ENCODE results near the gene CEP78.

The CEP78 gene

DNA sequence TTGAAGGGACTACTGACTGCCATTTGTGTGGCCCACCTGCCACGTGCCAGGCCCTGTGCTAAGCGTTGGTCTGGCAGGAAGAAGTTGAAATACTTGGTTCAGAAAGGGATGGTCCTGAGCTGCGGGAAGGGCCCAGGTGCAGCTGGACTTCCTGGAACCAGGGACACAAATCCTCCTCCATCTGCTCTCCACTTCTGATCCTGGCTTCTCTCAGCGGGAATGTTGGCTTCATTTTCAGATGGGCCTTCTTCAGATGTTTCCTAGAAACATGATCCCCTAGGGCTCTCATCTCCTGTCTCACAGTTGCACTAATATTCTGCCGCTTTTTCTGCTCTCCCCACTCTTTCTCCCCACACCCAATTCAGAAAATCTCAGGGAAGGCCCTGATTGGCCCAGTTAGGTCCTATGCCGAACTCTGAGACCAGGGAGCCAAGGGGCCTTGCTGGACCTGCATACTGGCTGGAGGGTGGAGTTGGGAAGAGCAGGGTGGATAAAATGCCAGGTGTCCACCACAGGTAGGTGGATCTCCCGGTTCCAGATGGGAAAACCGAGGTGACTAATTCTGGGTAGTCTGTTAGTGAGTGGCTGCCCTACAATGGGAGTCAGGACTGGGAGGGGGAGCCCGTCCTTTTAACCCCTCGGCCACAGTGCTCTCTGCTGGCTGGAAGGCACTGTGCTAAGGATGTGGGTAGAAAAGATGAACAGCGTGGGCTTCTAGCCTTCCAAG lies 80.5 kb downstream of the CEP78 start:
- no peaks in the 10 kb centered on the region for H3K9me3 ChIP-seq (ENCODE audit: control insufficient read depth, low read length)
- H3K4me2 ChIP-seq (ENCODE audit: low read length) = no peak overlapping the region
- H3K4me3 ChIP-seq (ENCODE audit: low read depth, low read length) = no peak overlapping the region
- H3K36me3 ChIP-seq (ENCODE audit: control insufficient read depth, insufficient read depth, low read length) = no peaks in the 10 kb centered on the region
- no peaks in the 10 kb centered on the region for H3K27me3 ChIP-seq (ENCODE audit: control insufficient read depth, insufficient read depth, low read length)
- H3K79me2 ChIP-seq = no peaks in the 10 kb centered on the region
- no peak overlapping the region for H2AFZ ChIP-seq
- H3K27ac ChIP-seq = no peak overlapping the region
- H3K4me1 ChIP-seq = no peaks in the 10 kb centered on the region
- TF ChIP-seq, protein P1, sequence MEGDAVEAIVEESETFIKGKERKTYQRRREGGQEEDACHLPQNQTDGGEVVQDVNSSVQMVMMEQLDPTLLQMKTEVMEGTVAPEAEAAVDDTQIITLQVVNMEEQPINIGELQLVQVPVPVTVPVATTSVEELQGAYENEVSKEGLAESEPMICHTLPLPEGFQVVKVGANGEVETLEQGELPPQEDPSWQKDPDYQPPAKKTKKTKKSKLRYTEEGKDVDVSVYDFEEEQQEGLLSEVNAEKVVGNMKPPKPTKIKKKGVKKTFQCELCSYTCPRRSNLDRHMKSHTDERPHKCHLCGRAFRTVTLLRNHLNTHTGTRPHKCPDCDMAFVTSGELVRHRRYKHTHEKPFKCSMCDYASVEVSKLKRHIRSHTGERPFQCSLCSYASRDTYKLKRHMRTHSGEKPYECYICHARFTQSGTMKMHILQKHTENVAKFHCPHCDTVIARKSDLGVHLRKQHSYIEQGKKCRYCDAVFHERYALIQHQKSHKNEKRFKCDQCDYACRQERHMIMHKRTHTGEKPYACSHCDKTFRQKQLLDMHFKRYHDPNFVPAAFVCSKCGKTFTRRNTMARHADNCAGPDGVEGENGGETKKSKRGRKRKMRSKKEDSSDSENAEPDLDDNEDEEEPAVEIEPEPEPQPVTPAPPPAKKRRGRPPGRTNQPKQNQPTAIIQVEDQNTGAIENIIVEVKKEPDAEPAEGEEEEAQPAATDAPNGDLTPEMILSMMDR (IDR thresholded peaks at IDR 0.05) = no peak
- no peak overlapping the region for H3K9ac ChIP-seq

DNA sequence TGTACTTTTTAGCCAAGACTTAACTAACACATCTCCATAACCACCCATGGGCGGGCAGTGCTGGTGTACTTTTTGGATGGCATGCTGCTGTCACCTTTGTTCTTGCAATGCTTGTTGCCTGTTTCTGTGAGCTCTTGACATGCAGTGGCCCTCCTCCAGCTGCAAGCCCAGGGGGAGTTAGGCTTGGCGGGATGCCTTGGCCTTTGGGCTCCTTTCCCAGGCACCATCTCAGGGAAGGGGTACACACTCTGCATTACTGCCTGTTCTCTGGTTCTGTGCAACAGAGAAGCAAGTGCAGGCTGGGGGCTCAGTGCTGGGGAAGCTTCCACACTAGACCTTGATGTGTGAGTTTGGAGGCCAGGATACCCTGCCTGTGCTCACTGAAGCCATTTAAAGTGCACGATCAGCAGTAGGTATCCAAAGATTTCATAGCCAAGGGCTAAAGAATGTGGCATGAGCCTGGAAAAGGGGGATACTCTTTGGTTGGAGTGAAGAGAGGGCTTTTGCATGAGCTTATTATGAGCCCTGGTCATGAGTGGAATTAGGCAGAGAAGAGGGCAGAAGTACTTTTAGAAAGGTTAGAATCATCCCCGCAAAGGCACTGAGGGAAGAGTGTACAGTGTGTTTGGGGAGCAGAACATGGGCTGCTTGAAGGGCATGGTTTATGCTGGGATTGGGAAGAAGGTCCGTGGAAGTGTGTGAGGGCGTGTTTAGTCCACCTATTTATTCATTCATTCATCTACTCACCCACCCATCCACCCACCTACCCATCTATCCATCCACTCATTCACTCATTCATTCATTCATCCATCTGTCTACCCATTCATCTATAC lies 83.5 kb downstream of the CEP78 start:
- TF ChIP-seq, protein P1 (IDR thresholded peaks at IDR 0.05) = no peak
- no peaks in the 10 kb centered on the region for H3K36me3 ChIP-seq (ENCODE audit: control insufficient read depth, insufficient read depth, low read length)
- H3K4me2 ChIP-seq (ENCODE audit: low read length) = no peak overlapping the region
- H3K4me1 ChIP-seq = no peaks in the 10 kb centered on the region
- H2AFZ ChIP-seq = no peak overlapping the region
- H3K9me3 ChIP-seq (ENCODE audit: control insufficient read depth, low read length) = no peaks in the 10 kb centered on the region
- H3K79me2 ChIP-seq = no peaks in the 10 kb centered on the region
- H3K4me3 ChIP-seq (ENCODE audit: low read depth, low read length) = no peak overlapping the region
- H3K27ac ChIP-seq = no peak overlapping the region
- H3K9ac ChIP-seq = no peak overlapping the region
- H3K27me3 ChIP-seq (ENCODE audit: control insufficient read depth, insufficient read depth, low read length) = no peaks in the 10 kb centered on the region

DNA sequence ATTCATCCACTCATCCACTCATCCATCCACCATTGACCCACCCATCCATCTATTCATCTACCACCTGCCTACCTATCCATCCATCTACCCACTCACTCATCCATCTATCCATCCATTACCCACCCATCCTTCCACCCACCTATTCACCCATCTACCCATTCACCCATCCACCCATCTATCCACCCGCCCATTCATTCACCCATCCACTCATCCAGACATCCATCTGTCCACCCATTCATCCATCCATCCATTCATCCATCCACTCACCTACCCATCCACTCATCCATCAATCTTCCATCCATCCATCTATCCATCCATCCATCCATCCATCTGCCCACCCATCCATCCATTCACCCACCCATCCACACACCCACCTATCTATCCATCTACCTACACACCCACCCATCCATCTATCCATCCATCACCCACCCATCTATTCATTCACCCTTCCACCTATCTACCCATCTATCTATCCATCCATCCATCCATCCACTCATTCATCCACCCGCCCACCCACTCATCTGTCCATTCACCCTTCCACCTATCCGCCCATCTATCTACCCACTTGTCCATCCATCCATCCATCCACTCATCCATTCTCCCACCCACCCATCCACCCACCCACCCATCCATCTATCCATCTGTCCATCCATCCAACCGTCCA lies 84.3 kb downstream of the CEP78 start:
- Histone ChIP-seq H3K4me3 (ENCODE audit: low read depth, low read length) (no peak overlapping the region), H3K27ac (no peak overlapping the region), H3K4me1 (no peaks in the 10 kb centered on the region), H3K9me3 (ENCODE audit: control insufficient read depth, low read length) (no peaks in the 10 kb centered on the region), H3K27me3 (ENCODE audit: control insufficient read depth, insufficient read depth, low read length) (no peaks in the 10 kb centered on the region), H3K4me2 (ENCODE audit: low read length) (no peak overlapping the region), H2AFZ (no peak overlapping the region), H3K79me2 (no peaks in the 10 kb centered on the region), H3K36me3 (ENCODE audit: control insufficient read depth, insufficient read depth, low read length) (no peaks in the 10 kb centered on the region), H3K9ac (no peak overlapping the region)
- TF ChIP-seq, protein P1 (IDR thresholded peaks at IDR 0.05) = no peak

DNA sequence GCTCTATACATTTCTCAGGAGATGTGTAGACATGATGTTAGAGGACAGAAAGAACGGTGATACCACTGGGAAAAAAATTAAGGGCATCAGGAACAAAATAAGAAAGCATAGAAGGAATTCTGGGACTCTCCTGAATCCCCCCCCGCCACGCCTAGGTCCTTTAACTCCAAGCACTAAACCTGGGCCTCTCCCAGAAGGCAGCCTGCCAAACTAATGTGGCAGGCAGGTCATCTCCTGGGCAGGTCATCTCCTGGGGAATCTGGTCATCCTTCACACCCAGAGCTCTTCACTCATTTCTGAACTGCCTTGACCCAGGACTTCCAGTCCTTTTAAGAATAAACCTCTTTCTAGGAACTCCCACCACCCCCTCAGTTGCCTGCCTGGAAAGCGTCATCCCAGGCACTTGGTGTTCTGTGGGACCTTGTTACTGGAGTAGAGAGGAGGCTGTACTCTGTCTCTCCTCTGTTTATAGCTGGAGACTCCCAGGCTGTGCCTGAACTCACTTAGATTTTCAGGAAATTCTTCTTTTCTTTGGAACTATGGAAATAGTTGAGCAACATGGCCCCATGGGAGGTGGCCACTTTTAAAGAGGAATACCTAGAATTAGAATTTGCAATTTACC lies 85.1 kb downstream of the CEP78 start:
- Histone ChIP-seq H3K79me2 (no peaks in the 10 kb centered on the region), H3K9ac (no peak overlapping the region), H3K4me3 (ENCODE audit: low read depth, low read length) (no peak overlapping the region), H3K4me2 (ENCODE audit: low read length) (no peak overlapping the region), H3K9me3 (ENCODE audit: control insufficient read depth, low read length) (no peaks in the 10 kb centered on the region), H3K4me1 (no peaks in the 10 kb centered on the region), H3K27ac (no peak overlapping the region), H3K36me3 (ENCODE audit: control insufficient read depth, insufficient read depth, low read length) (no peaks in the 10 kb centered on the region), H3K27me3 (ENCODE audit: control insufficient read depth, insufficient read depth, low read length) (no peaks in the 10 kb centered on the region), H2AFZ (no peak overlapping the region)
- TF ChIP-seq, protein P1 (IDR thresholded peaks at IDR 0.05) = no peak
